Esophagus squamous epithelium (tissue), 5 donors: ENCODE measurements around the gene SPON1. TPM values are rescaled to one million over a fixed set of nuclear protein-coding genes. Genes with fewer than 3 reads are reported as not detected.
A peak's percentile ranks its signal among the peaks of the same experiment; 100 is the strongest.

Experiments used
- DNase-seq: peaks from one replicate; lab custom pipeline; 2025; lab: John Stamatoyannopoulos, UW
- H3K27ac ChIP-seq, 4 donors: fragments of 200-600 bp; sonication (generic); one replicate each; pipeline ENCODE4 v1.5.1; 2016 to 2019; ENCODE audit warnings: mild to moderate bottlenecking in 1 of 4
- H3K27me3 ChIP-seq, 4 donors: fragments of 200-600 bp; sonication (generic); 1 replicate in 3 of 4; 2 replicates in 1 of 4; pipeline versions ENCODE4 v1.5.1 to v1.6.0; 2017 to 2021; ENCODE audit warnings: antibody characterized with exemption in 1 of 4
- H3K36me3 ChIP-seq, 3 donors: fragments of 200-600 bp; sonication (generic); one replicate each; pipeline ENCODE4 v1.5.1; 2016 to 2019
- H3K4me1 ChIP-seq, 3 donors: fragments of 200-600 bp; sonication (generic); one replicate each; pipeline ENCODE4 v1.5.1; 2017 to 2019
- H3K4me3 ChIP-seq, 4 donors: fragments of 200-600 bp; sonication (generic); 1 replicate in 3 of 4; 2 replicates in 1 of 4; pipeline ENCODE4 v1.5.1; 2016 to 2019; ENCODE audit warnings: mild to moderate bottlenecking in 2 of 4, moderate library complexity in 1 of 4
- H3K9me3 ChIP-seq, 3 donors: fragments of 200-600 bp; sonication (generic); one replicate each; pipeline ENCODE4 v1.5.1; 2016 to 2019
- CTCF ChIP-seq, 6 experiments: fragments of 450-650 bp in 4 of 6; fragments of 200-600 bp in 2 of 6; sonication (generic) in 2 of 6; IDR thresholded peaks; one replicate each; pipeline ENCODE4 v1.5.1; 2016 to 2019; ENCODE audit warnings: antibody characterized with exemption in 6 of 6, mild to moderate bottlenecking in 4 of 6, moderate library complexity in 4 of 6
- POLR2A ChIP-seq, 4 donors: fragments of 450-650 bp; IDR thresholded peaks; one replicate each; pipeline ENCODE4 v1.6.1; 2017; ENCODE audit warnings: antibody characterized with exemption in 4 of 4, mild to moderate bottlenecking in 4 of 4, moderate library complexity in 3 of 4
- WGBS, 2 donors: methylation state at CpG; one replicate each; pipeline ENCODE4 v1.1.5; 2018; 5-methylcytosine and 5-hydroxymethylcytosine counted together
- intact Hi-C: fragments of 100-400 bp; cut with DNase I; formaldehyde crosslinking; loops from one replicate; pipeline ENCODE4 v1.15.0; 2022
- total RNA-seq, 4 donors: library from RNA; depleted of rRNA; stranded (reverse); fragments of >200 nt; gene quantifications; one replicate each; pipeline ENCODE4 v1.1.0, GENCODE V29; 2016
- donor health status: DM: yes; HTN: yes; CAD: no.

The SPON1 gene
- total RNA-seq, 4 donors from 2014 or later: 1.6 to 44.4 (median 6.5) TPM

- intact Hi-C loops: no loop called here
- Histone ChIP-seq H3K4me3 (no peak overlapping the region), H3K9me3 (no peaks in the 10 kb centered on the region), H3K36me3 (no peaks in the 10 kb centered on the region), H3K4me1 (no peaks in the 10 kb centered on the region), H3K27ac (no peak overlapping the region), H3K27me3 (no peaks in the 10 kb centered on the region)
- TF ChIP-seq CTCF (IDR thresholded peaks at IDR 0.05) (no peak), POLR2A (IDR thresholded peaks at IDR 0.05) (no peak)
- WGBS, 2 donors: 17 to 31% methylated on average over 1 of the region's 1 CpG
- DNase-seq: no peak
Observed at GRCh38 chr11:14136561-14136960, 174.0 kb downstream of the SPON1 start.

DNA sequence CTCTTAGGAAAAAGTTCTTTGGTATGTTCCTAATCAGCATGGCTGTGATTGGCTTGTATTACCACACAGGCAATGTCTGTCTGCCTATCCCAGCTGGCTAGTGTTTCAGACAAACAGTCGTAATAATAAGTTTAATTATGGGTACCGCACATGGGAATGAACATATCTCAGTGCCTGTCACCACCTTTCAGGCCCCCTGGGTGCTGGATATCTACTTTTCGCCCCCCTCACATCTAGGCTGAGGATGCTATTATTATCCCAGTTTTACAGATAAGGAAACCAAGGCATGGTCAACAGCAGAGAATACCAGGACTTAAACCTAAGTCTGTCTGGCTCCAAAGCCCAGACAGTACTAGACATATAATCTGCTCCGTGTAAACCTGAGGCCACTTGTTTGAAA lies 174.8 kb downstream of the SPON1 start:
- intact Hi-C loops: no loop called here
- TF ChIP-seq POLR2A (IDR thresholded peaks at IDR 0.05) (no peak), CTCF (IDR thresholded peaks at IDR 0.05) (no peak)

GRCh38 chr11:14140991-14141390 lies 178.5 kb downstream of the SPON1 start:
- peak overlapping the region in 1 of 4 donors; percentile 13 for H3K27ac ChIP-seq
- intact Hi-C loops: no loop called here
- no peaks in the 10 kb centered on the region for H3K36me3 ChIP-seq
- H3K9me3 ChIP-seq: no peaks in the 10 kb centered on the region
- no peak for TF ChIP-seq POLR2A (IDR thresholded peaks at IDR 0.05)
- TF ChIP-seq CTCF (IDR thresholded peaks at IDR 0.05): no peak
- WGBS, 2 donors: 64 to 90% methylated on average over 3 of the region's 3 CpGs
- no peaks in the 10 kb centered on the region for H3K27me3 ChIP-seq
- no peak overlapping the region for H3K4me3 ChIP-seq
- DNase-seq: no peak
- H3K4me1 ChIP-seq: no peaks in the 10 kb centered on the region

More for the DNA sequence above, 174.8 kb downstream of the SPON1 start:
- H3K9me3 ChIP-seq: no peaks in the 10 kb centered on the region
- no peak overlapping the region for H3K4me3 ChIP-seq
- no peaks in the 10 kb centered on the region for H3K4me1 ChIP-seq
- 91 to 93% methylated on average over 4 of the region's 4 CpGs for WGBS, 2 donors
- DNase-seq: no peak
- H3K27ac ChIP-seq: no peak overlapping the region
- H3K27me3 ChIP-seq: no peaks in the 10 kb centered on the region
- no peaks in the 10 kb centered on the region for H3K36me3 ChIP-seq

GRCh38 chr11:14141676-14142075 lies 179.2 kb downstream of the SPON1 start:
- no peak for DNase-seq
- intact Hi-C loops: no loop called here
- WGBS, 2 donors: 35 to 36% methylated on average over 1 of the region's 1 CpG
- no peaks in the 10 kb centered on the region for H3K4me1 ChIP-seq
- H3K9me3 ChIP-seq: no peaks in the 10 kb centered on the region
- no peak for TF ChIP-seq POLR2A (IDR thresholded peaks at IDR 0.05)
- no peak for TF ChIP-seq CTCF (IDR thresholded peaks at IDR 0.05)
- no peaks in the 10 kb centered on the region for H3K27me3 ChIP-seq
- no peak overlapping the region for H3K4me3 ChIP-seq
- no peaks in the 10 kb centered on the region for H3K36me3 ChIP-seq
- no peak overlapping the region for H3K27ac ChIP-seq

DNA sequence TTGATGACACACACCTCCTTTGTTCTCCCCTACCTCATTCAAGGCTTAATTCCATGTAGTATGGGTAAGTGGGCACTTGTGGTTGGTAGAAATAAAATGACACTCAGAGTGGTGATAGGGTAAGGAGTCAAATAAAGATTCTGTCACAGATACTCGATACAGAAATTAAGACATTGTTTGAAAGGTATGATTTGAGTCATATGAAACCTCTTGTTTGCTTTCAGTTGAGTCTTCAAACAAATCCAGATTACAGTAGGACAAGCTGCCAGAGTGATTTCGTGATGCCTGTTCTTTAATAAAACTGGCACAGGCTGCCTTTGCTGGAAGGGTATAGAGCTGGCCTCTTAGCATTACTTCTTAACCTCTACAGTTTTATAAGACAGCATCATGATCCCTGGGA lies 182.4 kb downstream of the SPON1 start:
- H3K4me3 ChIP-seq: no peak overlapping the region
- no peaks in the 10 kb centered on the region for H3K36me3 ChIP-seq
- no peak for DNase-seq
- TF ChIP-seq CTCF (IDR thresholded peaks at IDR 0.05) (no peak), POLR2A (IDR thresholded peaks at IDR 0.05) (no peak)
- no peak overlapping the region for H3K27ac ChIP-seq
- intact Hi-C loops: loop anchor here (5.0 kb wide), 1 partner anchor 183 kb away; the partner anchor contains the start of gene SPON1
- WGBS, 2 donors: 43 to 51% methylated on average over 2 of the region's 2 CpGs
- no peaks in the 10 kb centered on the region for H3K27me3 ChIP-seq
- H3K4me1 ChIP-seq: no peaks in the 10 kb centered on the region
- H3K9me3 ChIP-seq: no peaks in the 10 kb centered on the region
